ENCODE results near the gene PSMA6.
"Not testable (repeated sequence)": the region's sequence is repeated elsewhere in the genome, so short reads cannot be mapped to it uniquely, and the experiment has no call there.

The PSMA6 gene

GRCh38 chr14:35344107-35344807 is 52.1 kb downstream of the PSMA6 start:
- DNase-seq (ENCODE audit: low read depth) = no peak

- no peak for DNase-seq (ENCODE audit: low read depth)
Measured at GRCh38 chr14:35346738-35347322, 54.6 kb downstream of the PSMA6 start.

DNA sequence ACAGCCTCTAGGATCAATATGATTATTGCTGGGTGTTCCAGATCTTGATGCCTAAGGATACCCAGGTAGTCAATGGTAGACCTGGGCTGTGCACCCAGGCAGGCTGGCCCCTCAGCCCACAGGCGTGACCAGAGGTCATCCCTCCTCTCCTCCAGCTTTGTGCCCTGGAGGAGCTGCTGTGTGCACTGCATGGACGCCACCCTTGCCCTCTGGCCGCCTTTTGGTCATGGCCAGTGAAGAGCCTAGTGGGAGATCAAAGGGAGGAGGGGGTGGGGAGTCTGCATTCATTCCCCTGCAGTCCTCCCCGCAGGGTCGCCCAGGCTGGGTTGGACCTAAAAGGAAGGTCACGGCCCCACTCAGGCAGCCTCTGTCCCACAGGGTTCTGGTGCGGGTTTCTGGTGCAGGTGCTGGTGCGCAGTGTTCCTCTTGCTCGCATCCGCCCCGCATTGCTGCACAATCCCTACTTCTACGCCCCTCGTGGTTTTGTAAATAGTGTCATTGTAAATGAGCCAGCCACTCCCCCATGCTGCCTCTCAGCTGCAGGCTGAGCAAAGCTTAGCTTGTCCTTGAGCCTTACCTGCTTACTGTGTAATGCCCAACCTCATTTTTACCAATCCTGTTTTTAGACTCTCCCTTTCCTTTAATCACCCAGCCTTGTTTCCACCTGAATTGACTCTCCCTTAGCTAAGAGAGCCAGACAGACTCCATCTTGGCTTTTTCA is 55.3 kb downstream of the PSMA6 start:
- no peak for DNase-seq (ENCODE audit: low read depth)

DNA sequence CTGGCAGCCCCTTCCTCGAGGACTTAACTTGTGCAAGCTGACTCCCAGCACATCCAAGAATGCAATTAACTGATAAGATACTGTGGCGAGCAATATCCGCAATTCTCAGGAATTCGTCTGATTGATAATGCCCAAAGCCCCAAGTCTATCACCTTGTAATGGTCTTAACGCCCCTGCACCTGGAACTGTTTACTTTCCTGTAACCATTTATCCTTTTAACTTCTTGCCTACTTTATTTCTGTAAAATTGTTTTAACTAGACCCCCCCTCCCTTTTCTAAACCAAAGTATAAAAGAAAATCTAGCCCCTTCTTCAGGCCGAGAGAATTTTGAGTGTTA is 55.8 kb downstream of the PSMA6 start:
- DNase-seq (ENCODE audit: low read depth) = not testable (repeated sequence)

DNA sequence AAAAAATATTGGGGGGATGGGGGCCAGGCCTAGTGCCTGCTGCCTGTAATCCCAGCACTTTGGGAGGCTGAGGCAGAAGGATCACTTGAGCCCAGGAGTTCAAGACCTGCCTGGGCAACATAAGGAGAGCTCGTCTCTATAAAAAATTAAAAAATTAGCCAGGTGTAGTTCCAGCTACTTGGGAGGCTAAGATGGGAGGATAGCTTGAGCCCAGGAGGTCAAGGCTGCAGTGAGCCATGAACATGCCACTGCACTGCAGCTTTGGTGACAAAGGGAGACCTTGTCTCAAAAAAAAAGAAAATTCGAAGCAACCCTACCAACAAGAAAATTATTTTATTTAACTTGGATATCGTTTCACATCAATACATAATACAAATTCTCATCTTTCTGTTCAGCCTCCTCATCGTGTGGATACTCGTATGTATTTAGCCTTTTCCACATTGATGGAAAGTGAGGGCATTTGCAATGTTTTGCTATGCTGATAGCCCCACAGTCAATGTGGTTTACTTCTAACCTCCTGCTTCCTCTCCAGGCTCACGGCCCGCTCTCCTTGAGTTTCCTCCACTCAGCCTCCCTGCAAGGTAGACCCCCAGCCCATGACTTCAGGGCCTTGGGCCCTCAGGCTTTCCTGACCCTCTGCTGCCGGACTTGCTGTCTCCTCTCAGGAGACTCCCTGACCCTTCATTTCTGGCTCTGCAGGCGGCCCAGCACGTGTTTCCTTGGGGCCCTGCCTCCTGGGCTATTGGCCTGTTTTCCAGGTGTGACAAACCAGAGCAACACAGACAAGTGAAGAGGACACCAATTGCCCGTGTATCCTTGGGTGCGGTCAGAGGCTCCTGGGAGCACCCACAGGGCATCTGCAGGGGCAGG is 57.5 kb downstream of the PSMA6 start:
- DNase-seq (ENCODE audit: low read depth) = no peak

GRCh38 chr14:35351497-35351896 is 59.3 kb downstream of the PSMA6 start:
- no peak for DNase-seq (ENCODE audit: low read depth)

DNA sequence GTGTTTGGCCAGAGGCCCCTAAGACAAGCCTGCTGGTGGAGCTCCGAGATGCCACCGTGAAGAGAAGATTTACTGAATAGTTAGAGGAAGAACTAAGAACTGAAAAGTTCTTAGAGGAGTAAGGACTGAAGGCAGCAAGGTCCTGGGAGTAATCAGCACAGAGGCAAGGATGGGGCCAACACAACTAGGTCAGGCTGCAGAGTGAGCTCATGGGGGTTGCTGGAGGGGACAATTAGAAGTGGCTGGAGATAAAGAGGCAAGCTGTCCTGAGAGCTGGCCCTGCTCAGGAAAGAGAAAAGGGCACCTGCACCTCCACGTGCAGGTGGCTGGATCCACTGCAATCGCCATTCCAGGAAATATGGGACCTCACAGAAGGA is 59.7 kb downstream of the PSMA6 start:
- DNase-seq (ENCODE audit: low read depth) = no peak

DNA sequence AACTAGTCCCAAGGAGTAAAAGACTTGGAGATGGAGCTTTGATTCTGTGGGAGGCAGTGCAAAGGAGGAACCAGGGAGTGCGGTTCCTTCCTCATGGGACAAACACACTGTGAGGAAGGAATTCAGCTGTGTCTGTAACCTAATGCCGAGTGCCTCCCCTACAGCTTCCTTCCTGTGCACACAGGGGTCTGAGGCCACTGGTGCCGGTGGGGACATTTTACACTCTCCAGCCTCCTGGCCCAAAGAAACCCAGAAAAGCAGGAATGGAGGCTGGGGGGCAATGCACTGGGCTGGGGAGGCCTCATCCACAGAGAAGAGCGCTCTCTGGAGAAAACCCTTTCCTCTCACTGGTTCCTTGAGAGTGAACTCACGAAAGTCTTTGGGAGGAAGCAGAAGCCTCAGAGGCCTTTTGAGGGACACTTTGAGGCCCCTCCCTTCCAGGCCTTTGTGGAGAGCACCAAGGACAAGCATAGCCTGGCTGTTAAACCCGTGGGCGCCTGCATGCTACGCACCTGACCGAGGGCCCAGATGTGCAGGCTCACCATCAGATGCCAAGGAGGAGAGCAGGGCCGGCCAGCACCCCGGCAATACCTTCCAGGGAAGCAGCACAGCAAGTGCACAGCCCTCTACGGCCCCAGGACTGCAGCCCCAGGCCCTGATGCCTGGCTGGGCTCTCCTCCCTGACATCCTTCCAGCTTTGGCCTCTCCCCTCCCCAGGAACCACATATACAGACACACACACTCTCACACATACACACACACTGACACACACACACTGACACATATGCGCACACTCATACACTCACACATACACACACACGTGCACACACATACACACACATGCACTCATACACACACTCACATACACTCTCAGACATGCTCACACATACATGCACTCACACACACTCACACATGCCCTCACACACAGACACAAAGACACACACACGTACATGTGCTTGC is 60.4 kb downstream of the PSMA6 start:
- no peak for DNase-seq (ENCODE audit: low read depth)

- no peak for DNase-seq (ENCODE audit: low read depth)
Measured at GRCh38 chr14:35353409-35354172, 61.4 kb downstream of the PSMA6 start.

- DNase-seq (ENCODE audit: low read depth) = not testable (repeated sequence)
Measured at GRCh38 chr14:35355235-35355634, 63.1 kb downstream of the PSMA6 start.

GRCh38 chr14:35355981-35356841 is 64.0 kb downstream of the PSMA6 start:
- DNase-seq (ENCODE audit: low read depth) = no peak

GRCh38 chr14:35359655-35360054 is 67.5 kb downstream of the PSMA6 start:
- DNase-seq (ENCODE audit: low read depth) = not testable (repeated sequence)

GRCh38 chr14:35361141-35361480 is 68.9 kb downstream of the PSMA6 start:
- DNase-seq (ENCODE audit: low read depth) = no peak

DNA sequence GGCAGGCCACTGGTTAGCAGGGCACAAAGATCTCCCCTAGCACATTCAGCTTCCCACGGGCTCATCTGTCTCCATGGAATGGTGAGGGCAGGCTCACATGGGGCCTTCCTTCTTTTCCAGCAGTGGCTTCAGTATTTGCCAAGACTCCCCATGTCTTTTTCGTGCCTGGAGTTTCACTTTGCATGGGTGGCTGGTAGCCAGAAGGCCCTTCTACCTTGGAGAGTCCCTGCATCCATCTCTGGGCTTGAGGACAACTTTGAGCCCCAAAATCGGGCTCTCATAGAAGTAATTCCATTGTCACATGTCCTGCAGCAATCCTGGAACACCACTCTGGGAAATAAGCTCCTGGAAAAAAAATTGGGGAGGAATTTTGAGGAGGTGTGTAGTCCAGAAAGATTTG is 70.3 kb downstream of the PSMA6 start:
- DNase-seq (ENCODE audit: low read depth) = no peak

GRCh38 chr14:35362911-35363374 is 70.8 kb downstream of the PSMA6 start:
- DNase-seq (ENCODE audit: low read depth) = no peak

GRCh38 chr14:35365130-35366055 is 73.2 kb downstream of the PSMA6 start:
- DNase-seq (ENCODE audit: low read depth) = peak; percentile 66

DNA sequence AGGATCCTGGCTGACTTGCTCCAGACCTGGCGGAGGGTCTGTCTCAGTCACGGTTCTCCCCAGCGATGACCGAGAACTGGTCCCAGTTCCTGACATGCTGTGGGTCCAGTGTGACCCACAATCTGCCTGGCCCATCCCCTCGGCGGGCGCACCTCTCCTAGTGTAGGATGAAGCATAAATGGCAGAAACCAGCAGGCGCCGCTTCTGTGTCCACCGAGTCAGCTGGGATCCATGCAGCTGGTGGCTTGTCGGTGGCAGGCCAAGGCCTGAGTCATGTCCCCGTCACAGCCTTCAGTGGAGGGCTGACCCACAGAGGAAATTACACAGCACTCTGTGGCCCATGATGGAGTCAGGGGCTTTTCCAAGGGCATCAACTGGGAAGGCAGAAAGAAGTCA is 73.9 kb downstream of the PSMA6 start:
- peak; percentile 18 for DNase-seq (ENCODE audit: low read depth)

DNA sequence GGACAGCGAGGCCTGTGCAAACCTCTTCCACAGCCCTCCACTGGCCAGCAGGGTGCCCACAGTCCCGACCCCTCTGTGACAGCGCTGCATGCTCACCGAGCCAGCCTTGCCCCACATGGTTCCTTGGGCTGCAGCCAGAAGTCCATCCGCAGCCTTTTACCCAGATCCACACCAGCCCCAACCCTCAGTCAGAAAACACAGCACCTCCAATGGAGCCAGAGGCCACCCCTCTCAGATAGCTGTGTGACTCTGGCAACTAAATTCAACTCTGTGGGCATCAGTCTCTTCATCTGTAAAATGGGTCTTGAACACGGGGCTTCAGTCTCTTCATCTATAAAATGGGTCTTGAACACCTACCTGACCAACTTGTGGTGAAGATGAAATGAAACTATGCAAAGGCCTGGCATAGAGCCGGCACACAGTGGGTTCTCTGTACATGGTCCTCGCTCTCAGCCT is 74.4 kb downstream of the PSMA6 start:
- DNase-seq (ENCODE audit: low read depth) = no peak

- no peak for DNase-seq (ENCODE audit: low read depth)
Measured at GRCh38 chr14:35367056-35367372, 74.8 kb downstream of the PSMA6 start.
